KG1 (cell line): ENCODE measurements around the gene TMEM132D.
A peak's percentile ranks its signal among the peaks of the same experiment; 100 is the strongest.
"Not testable (repeated sequence)": the region's sequence is repeated elsewhere in the genome, so short reads cannot be mapped to it uniquely, and the experiment has no call there.

Experiments
- DNase-seq: peaks from one replicate; lab custom pipeline; 2025; lab: John Stamatoyannopoulos, UW

The TMEM132D gene

GRCh38 chr12:129064209-129064855 lies 839.5 kb downstream of the TMEM132D start:
- DNase-seq: no peak

GRCh38 chr12:129063600-129063999 lies 840.2 kb downstream of the TMEM132D start:
- DNase-seq: no peak

GRCh38 chr12:129053232-129053631 lies 850.6 kb downstream of the TMEM132D start:
- no peak for DNase-seq

DNA sequence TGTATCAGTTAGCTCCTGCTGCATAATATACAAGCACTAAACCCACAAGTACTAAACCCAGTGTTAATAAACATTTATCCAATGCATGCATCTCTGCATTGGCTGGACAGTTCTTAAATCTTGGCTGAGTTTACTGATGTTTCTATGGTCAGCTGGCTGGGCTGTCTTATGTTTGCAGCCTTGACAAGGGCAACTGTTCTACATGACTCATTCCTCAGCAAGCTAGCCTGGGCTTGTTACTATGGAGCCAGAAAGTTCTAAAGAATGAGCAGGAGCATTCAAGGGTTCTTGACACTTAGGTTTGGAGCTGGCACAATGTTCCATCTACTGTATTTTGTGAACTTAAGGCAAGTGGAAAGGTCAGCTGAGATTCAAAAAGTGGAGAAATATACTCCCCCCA lies 851.5 kb downstream of the TMEM132D start:
- no peak for DNase-seq

GRCh38 chr12:129049917-129050316 lies 853.9 kb downstream of the TMEM132D start:
- peak; percentile 6 for DNase-seq

DNA sequence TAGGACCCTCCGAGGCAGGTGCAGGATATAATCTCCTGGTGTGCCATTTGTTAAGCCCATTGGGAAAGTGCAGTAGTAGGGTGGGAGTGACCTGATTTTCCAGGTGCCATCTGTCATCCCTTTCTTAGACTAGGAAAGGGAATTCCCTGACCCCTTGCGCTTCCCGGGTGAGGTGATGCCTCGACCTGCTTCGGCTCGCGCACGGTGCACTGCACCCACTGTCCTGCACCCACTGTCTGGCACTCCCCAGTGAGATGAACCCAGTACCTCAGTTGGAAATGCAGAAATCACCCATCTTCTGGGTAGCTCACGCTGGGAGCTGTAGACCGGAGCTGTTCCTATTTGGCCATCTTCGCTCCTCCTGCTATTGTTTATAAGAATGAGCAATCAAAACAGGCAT lies 860.5 kb downstream of the TMEM132D start:
- DNase-seq: not testable (repeated sequence)

DNA sequence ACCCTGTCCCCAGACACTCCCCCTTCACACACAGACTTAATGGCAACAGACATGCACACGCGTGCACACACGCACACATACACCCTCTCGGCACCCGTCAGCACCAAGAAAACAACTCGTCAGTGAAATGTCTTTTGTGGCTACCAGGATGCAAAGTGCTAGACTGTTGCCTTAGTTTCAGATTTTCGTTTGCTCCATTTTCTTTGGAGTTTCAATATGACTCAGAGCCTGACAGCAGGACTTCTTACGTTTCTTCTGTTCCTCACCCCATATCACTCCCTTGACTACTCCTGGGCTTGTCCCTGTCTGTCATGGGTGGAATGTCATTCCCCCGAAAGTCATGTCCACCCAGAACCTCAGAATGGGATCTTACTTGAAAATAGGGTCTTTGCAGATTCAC lies 867.7 kb downstream of the TMEM132D start:
- DNase-seq: no peak

DNA sequence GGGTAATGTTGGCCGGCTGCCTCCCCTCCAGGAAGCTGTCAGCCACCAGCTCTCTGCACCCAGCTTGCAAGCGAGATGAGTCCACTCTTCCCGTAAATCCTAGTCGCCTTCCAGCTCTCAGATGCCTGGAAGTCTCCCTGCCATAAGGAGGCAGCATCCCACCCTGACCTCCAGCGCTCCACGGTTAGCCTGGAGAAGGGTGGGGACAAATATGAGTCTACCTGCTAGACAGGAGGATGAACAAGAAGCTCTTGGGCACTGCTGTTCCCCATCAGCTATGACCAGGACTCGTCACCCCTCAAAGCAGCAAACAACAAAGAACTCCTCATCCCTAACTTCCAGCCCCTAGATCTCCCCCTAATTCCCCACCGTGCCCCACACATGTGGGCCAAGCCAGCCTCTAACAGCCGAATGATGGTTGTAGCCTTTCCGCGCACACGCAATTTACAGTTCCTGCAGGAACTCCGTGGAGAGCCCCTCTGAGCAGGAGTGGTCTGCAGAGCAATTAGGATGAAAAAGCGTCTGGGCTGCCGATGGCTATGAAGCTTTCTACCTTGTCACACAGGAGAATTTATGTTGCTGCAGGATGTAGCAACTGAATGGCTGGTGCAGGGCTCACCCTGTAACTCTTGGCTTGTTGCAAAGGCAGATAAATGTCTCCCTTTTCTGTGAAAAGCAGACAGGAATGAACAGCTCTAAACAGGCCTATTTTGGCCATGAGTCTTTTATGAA lies 869.1 kb downstream of the TMEM132D start:
- no peak for DNase-seq

DNA sequence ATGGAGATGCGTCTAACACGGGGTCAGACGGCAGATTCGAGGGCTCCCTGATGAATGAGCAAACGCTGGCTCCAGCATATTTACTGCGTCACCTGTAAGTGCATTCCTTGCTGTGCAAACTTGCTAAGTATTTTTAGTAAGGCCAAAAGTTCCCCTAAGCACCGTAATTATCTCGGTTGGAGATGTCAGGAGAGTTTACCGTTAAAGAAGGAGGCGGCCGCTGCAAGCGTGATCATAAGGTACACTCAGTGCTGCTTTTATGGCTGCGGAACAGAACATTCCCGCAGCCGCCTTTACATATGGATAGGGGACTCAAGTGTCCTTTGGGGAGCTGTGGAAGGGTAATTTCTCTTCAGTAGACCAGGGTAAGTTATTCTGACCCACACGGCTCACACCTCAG lies 875.0 kb downstream of the TMEM132D start:
- no peak for DNase-seq

DNA sequence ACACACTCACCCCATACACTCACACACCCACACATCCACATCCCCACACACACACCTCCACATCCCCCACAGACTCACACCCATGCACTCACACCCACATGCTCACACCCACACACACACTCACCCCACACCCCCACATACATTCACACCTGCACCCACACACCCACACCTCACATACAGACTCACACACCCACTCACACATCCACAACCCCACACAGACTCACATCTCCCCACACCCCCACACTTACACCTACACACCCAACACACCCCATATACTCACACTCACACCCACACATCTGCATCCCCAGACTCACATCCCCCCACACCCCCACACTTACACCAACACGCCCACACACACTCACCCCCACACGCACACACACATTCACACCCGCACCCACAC lies 878.8 kb downstream of the TMEM132D start:
- no peak for DNase-seq
